NCI-H526 (cell line): ENCODE measurements around the gene ZNF22.
A peak's percentile ranks its signal among the peaks of the same experiment; 100 is the strongest.

ENCODE experiments used
- DNase-seq, 2 experiments: peaks; one replicate each; lab custom pipeline; 2025; lab: John Stamatoyannopoulos, UW

The ZNF22 gene

DNA sequence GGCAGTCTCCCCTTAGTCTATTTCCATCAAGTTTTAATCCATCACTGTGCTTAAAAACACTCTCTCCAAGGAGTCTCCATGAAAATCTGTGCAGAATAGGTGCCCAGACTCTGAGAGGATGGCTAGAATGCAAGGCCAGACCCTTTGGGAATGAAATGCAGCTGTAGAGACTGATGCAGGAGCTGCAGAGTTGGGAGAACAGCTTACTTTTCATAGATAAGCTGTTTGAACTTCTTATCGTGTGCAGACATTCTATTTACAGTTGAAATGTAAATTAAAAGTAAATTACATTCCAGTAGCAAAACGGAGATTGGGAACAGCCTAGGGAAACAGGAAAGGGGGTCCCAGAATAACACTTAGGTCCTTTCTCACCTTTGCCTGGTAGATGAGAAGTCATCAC lies 14.9 kb downstream of the ZNF22 start:
- DNase-seq = no peak

DNA sequence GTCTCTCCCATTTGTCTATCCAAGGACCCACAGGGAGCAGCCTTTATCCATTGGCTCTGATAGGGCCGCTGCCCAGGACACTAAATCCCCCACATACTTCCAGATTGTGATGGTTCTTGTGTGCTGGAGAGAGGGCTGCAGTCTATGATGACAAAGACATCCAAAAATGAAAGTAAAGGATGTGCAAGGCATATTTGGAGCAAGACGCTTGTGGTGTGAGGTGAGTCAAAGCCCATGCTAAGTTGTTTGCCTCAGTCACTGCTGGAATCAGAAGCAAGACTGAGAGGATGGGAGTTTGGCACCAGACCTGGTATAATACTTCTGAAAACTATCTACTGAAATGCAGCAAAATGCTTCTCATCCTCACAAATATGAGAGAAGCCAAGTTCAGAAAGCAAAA lies 22.7 kb downstream of the ZNF22 start:
- DNase-seq = no peak

DNA sequence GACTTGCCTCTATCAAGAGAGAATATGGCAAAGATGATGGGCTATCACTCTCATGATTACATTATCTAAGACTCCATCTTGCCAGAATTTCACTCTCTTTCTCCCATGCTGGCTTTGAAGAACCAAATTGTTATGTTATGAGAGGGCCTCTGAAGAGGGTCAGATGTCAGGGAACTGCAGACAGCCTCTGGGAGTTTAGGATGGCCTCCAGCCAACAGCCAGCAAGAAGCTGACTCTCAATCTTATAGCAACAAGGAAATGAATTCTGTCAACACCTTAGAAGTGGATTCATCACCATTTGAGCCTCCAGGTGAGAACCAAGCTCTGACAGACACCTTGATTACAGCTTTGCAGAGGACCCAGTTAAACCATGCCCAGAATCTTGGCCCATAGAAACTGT lies 33.6 kb downstream of the ZNF22 start:
- DNase-seq = no peak

DNA sequence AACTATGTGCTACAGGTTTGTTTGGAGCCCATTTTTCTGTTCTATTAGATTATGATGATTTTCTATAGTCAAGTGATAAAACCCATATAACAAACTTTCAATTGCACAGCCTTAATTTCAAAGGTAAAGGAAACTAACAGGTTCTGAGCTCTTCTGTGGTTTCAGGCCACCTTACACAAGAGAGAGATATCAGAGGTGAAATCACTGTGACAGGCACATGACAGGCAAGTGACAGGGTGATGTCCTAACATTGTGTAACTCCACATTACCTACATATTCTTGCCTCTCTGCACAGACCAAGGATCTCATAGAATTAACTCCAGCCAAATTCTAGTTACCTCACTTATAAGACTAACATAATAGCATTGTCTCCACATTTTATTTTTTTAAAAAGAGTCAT lies 35.0 kb downstream of the ZNF22 start:
- no peak for DNase-seq

DNA sequence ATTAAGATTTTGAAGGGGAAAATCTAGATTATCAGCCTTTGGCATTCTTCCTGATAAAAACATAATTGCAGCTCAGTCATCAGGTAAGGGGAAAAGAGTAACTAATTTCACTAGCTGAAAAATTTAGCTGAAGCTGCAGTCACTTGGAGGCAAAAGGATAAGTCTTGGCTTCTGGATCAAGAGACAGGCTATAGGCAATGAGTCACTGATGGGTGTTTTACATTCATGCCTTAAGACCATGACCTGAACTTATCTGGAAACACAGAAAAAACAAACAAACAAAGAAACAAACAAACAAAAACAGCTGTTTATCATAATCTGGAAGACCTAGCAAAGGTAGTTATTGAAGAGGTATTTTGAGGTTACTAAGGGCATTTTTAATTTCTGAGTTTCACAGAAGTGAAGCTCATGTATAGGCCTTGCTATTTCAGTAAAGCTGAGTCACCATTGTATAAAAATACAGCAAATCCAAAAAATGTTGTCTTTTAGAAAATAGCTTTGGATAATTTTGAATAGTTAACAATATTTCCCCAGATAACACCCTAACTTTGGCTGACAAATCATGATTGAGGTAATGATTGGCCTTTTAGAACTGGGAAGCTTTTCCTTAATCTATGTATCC lies 40.3 kb downstream of the ZNF22 start:
- DNase-seq = no peak

DNA sequence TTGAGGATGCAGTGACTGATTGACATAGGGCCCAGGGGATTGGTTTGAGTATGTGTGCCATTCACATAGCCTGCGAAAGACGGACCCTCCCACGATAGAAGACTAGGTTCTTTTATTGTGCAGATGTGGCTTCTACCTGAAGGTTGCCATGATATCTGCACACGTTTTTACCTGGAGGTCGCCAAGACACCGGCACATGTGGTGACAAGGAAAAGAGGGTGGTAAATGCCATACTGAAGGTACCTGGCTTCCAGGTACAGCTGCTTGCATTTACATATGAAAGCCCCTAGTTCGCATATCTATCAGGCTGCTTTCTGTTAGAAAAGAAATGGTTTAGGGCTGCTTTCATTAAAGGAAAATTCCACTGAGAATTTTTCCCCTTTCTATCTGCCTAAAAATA lies 43.6 kb downstream of the ZNF22 start:
- DNase-seq = no peak

DNA sequence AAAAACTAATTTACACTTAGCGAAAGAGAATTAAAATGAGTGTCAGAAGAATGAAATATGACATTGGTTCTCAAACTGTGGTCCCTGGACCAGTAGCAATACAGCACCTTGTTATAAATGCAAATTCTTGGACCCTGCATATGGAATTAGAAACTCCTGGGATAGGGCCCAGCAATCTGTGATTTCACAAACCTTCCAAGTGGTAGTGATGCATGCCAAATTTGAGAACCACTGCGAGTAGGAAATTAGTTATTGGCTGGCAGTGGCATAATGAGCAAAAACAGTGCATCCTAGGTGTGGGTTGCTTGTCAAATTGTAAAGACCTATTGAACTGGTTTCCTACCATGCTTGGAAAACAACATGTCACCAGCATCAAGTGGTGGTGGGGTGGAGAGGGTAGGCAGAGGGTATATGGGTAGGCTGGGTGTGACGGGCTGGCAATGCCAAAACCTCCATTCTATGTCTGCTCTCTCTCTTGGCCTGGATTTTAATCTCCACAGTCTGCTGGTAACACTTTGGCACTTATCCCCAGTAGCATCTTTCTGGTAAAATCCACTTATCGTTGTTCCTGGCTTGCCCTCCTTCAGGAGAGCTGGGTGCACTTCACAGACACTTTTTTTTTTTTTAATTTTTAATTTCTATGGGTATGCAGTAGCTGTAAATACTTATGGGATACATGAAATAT lies 50.0 kb downstream of the ZNF22 start:
- peak in 1 of 2 experiments; percentile 17 for DNase-seq

DNA sequence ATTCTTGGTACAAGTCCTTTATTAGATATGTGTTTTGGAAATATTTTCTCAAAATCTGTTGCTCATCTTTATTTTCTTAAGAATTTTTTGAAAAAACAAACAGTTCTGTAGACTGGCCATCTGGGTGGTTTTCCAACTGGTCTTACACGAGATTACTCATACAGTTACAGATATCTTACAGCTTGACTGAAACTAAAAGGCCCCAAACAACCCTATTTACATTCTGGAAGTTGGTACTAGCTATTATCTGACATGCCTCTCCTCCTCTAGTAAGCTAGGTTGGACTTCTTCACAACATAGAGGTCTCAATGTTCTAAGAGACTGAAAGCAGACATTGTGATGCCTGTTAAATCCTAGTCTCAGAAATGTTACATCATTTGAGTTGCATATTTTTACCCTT lies 52.0 kb downstream of the ZNF22 start:
- DNase-seq = no peak

DNA sequence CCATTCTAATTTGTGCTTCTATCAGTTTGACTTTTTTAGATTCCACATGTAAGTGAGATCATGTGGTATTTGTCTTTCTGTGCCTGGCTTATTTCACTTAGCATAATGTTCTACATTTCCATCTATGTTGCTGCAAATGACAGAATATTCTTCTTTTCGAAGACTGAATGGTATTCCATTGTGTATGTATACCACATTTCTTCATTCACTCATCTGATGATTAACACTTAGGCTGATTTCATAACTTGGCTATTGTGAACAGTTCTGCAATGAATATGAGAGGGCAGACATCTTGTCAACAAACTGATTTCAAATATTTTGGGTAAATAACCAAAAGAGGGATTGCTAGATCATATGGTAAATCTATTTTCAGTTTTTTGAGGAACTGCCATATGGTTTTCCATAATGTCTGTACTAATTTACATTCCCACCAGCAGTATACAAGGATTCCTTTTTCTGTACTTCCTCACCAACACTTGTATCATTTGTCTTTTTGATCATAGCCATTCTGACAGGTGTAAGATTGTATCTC lies 52.9 kb downstream of the ZNF22 start:
- peak; percentile 19 to 25 for DNase-seq
